Measurements from ENCODE around the gene LEPROT.

LEPROT gene

DNA sequence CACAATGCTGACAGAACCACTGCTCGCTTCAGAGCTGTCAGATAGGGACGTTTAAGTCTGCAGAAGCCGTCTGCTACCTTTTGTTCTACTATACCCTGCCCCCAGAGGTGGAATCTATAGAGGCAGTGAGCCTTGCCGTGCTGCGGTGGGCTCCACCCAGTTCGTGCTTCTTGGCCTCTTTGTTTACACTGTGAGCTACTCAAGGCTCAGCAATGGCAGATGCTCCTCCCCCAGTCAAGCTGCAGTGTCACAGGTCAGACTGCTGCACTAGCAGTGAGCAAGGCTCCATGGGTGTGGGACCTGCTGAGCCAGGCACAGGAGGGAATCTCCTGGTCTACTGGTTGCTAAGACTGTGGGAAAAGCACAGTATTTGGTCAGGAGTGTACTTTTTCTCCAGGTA, 47.1 kb downstream of the LEPROT start:
- in situ Hi-C loops (cut with HindIII; ENCODE audit: low sequenced_read_pairs), result no loop called here
- peak; percentile 14 for DNase-seq (ENCODE audit: low read depth, low spot score)
- H3K4me3 ChIP-seq (ENCODE audit: low read depth, low read length), result no peak overlapping the region
- TF ChIP-seq, protein P1, sequence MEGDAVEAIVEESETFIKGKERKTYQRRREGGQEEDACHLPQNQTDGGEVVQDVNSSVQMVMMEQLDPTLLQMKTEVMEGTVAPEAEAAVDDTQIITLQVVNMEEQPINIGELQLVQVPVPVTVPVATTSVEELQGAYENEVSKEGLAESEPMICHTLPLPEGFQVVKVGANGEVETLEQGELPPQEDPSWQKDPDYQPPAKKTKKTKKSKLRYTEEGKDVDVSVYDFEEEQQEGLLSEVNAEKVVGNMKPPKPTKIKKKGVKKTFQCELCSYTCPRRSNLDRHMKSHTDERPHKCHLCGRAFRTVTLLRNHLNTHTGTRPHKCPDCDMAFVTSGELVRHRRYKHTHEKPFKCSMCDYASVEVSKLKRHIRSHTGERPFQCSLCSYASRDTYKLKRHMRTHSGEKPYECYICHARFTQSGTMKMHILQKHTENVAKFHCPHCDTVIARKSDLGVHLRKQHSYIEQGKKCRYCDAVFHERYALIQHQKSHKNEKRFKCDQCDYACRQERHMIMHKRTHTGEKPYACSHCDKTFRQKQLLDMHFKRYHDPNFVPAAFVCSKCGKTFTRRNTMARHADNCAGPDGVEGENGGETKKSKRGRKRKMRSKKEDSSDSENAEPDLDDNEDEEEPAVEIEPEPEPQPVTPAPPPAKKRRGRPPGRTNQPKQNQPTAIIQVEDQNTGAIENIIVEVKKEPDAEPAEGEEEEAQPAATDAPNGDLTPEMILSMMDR (IDR thresholded peaks at IDR 0.05; ENCODE audit: low read depth, low read length), result no peak

DNA sequence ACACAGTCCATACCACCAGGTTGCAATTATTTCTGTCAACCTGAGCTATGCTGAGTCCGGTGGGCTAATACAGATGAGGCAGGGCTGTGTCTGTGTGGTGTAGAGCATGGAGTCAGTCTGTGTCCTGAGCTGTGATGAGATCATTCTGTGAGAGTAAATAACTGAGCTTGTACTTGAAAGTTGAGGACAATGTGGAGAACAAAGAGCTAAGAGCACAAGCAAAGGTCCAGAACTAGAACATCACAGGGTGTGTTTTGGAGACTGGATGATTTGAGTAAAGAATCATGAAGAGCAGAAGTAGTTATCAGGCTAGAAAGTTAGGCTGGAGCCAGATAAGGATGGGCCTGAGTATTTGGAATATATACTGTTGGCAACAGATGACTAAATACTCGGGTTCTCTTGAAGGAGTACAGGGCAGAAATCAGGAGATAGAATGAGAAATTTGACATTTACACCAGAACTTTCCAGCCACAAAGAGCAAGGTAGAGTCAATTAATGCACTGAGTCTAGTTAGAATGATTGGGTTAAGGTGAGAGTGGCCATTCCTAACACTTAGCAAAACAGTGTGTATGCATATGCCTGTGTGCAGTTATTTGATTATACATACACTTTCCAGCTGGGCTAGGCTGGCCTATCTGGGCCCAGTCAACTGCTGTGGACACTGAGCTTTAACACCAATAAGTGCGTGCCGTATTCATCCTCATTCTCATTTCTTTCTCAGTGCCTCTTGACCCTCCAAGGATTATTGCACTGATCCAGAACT, 48.8 kb downstream of the LEPROT start:
- peak; percentile 15 for DNase-seq (ENCODE audit: low read depth, low spot score)
- no peak overlapping the region for H3K4me3 ChIP-seq (ENCODE audit: low read depth, low read length)
- TF ChIP-seq, protein P1 (IDR thresholded peaks at IDR 0.05; ENCODE audit: low read depth, low read length), result no peak
- in situ Hi-C loops (cut with HindIII; ENCODE audit: low sequenced_read_pairs), result no loop called here

DNA sequence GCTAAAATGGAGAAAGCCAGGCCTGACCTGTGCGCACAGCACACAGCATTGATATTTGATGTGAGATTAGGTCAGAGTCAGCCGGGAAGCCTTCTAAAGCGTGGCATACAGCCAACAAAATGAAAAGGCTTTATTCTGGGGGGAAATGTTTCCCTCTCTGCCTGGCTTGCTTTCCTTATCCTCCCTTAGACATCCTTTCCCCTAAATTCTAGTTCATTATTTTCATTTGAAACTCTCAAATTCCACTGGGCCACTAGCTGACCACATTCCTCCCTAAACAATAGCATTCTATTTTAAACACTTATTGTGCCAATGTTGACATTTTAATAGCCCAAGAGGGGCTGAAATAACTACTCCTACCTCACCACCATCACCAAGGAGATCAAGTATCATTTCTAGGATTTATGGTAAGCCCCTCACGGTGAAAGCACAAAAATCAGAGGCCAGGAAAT, 49.4 kb downstream of the LEPROT start:
- in situ Hi-C loops (cut with HindIII; ENCODE audit: low sequenced_read_pairs), result no loop called here
- TF ChIP-seq, protein P1 (IDR thresholded peaks at IDR 0.05; ENCODE audit: low read depth, low read length), result no peak
- DNase-seq (ENCODE audit: low read depth, low spot score), result peak; percentile 63
- H3K4me3 ChIP-seq (ENCODE audit: low read depth, low read length), result no peak overlapping the region

DNA sequence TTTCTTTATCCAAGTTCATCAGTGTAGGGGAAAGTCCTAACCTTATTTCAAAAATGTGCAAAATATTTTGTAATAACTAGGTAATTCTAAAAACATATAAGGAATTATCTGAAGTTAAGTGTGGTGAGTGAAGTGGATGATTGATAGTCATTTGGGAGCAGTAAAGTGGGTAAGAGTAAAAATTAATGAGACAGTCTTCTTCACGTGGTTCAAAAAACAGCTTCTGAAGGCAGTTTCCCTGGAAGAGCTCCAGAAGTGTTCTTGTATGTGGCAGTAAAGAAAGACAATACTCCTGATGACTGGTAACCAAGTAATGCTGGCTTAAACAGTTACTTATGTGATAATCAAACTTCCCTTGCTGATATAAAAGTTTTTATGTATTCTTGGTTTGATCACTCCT, 50.3 kb downstream of the LEPROT start:
- peak; percentile 19 for DNase-seq (ENCODE audit: low read depth, low spot score)
- in situ Hi-C loops (cut with HindIII; ENCODE audit: low sequenced_read_pairs), result no loop called here
- no peak overlapping the region for H3K4me3 ChIP-seq (ENCODE audit: low read depth, low read length)
- TF ChIP-seq, protein P1 (IDR thresholded peaks at IDR 0.05; ENCODE audit: low read depth, low read length), result no peak

DNA sequence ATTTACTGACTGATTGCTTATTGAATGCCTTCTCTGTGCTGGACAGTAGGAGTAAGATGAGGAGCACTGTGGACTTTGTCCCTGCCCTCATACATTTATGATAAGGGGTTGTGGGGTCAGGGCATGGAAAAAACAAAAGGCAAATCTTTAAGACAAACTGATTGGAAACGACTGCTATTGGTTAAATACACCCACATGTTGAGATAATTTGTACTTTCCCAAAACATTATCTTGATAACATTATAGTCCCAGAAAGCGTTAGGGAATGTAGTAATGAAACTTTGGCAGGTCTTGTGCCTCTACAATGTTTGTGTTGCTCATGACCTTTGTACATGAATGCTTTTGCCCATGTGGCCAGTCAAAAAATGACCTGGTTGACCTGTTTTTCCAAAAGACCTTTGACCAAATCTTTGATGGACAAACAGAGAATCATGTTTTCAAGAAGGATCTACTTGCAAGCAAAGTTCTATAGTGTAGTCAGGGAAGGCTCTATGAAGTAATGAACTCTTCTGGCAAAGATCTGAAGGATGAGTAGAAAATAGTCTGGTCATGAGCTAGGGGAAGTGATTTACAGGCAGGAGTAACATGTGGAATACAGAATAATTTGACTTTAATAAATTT, 50.9 kb downstream of the LEPROT start:
- no peak overlapping the region for H3K4me3 ChIP-seq (ENCODE audit: low read depth, low read length)
- TF ChIP-seq, protein P1 (IDR thresholded peaks at IDR 0.05; ENCODE audit: low read depth, low read length), result no peak
- in situ Hi-C loops (cut with HindIII; ENCODE audit: low sequenced_read_pairs), result no loop called here
- no peak for DNase-seq (ENCODE audit: low read depth, low spot score)

DNA sequence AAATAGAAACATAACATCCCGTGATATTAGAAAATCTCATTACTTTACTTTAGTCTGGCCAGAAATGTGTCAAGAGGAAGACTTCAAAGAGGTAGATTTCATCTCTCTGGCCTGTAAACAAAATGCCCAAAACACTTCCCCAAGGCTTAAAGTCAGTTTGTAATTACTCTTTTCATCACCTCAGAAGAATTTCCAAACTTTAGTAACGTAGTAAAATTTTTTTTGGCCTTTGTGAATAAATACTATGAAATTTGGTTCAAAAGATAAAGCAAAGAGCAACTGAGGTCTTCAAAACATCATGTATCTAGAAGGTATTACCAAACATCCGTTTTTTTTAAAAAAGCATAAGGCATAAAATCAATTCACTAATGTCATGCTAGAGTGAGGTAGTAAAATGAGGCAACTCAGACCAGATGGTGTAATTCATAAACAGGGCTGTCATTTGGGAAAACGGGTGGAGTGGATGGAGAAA, 51.4 kb downstream of the LEPROT start:
- H3K4me3 ChIP-seq (ENCODE audit: low read depth, low read length), result no peak overlapping the region
- in situ Hi-C loops (cut with HindIII; ENCODE audit: low sequenced_read_pairs), result no loop called here
- DNase-seq (ENCODE audit: low read depth, low spot score), result no peak
- TF ChIP-seq, protein P1 (IDR thresholded peaks at IDR 0.05; ENCODE audit: low read depth, low read length), result no peak

All from astrocyte of the spinal cord (primary cell).